Fibroblast of lung (primary cell): ENCODE data around the gene L3MBTL4. TPM values are rescaled to one million over a fixed set of nuclear protein-coding genes. Genes with fewer than 3 reads are reported as not detected.

ENCODE experiments used
- DNase-seq, 2 donors: peaks; one replicate each; pipeline versions ENCODE4 v3.0.0 to v3.0.0-alpha.2; 2010; ENCODE audit warnings: low read depth in 2 of 2
- H2AFZ ChIP-seq: 2 replicates; pipeline ENCODE4 v1.5.1; 2012; ENCODE audit warnings: low read length, control low read depth, inconsistent platforms
- H3K27ac ChIP-seq: 2 replicates; pipeline ENCODE4 v1.5.1; 2011; ENCODE audit warnings: low read length, control low read depth; ENCODE audit not compliant: insufficient read depth
- H3K27me3 ChIP-seq: 2 replicates; pipeline ENCODE4 v1.5.1; 2011; ENCODE audit warnings: mild to moderate bottlenecking, low read length; ENCODE audit not compliant: control insufficient read depth, insufficient read depth
- H3K36me3 ChIP-seq: 2 replicates; pipeline ENCODE4 v1.5.1; 2011; ENCODE audit warnings: low read length; ENCODE audit not compliant: control insufficient read depth, insufficient read depth
- H3K4me1 ChIP-seq: 2 replicates; pipeline ENCODE4 v1.5.1; 2011; ENCODE audit warnings: low read length; ENCODE audit not compliant: control insufficient read depth, insufficient read depth; ENCODE audit errors: extremely low read depth
- H3K4me2 ChIP-seq: 2 replicates; pipeline ENCODE4 v1.5.1; 2011; ENCODE audit warnings: low read length, control low read depth; ENCODE audit not compliant: insufficient read depth; ENCODE audit errors: extremely low read depth
- H3K4me3 ChIP-seq, 4 experiments: fragments of 200-600 bp in 1 of 4; sonication (generic) in 1 of 4; replicated peaks in 1 of 4; 2 replicates each; pipeline ENCODE4 v1.5.1; 2011 to 2016; ENCODE audit warnings: low read length in 4 of 4, low read depth in 3 of 4, mild to moderate bottlenecking in 3 of 4, control low read depth in 2 of 4, inconsistent platforms in 1 of 4, mixed read lengths in 1 of 4; ENCODE audit not compliant: insufficient read depth in 1 of 4; ENCODE audit errors: control extremely low read depth in 1 of 4
- H3K79me2 ChIP-seq: 2 replicates; pipeline ENCODE4 v1.5.1; 2012; ENCODE audit warnings: mild to moderate bottlenecking, low read length, inconsistent platforms; ENCODE audit not compliant: control insufficient read depth, insufficient read depth
- H3K9ac ChIP-seq: 2 replicates; pipeline ENCODE4 v1.5.1; 2011; ENCODE audit warnings: mild to moderate bottlenecking, low read length, control low read depth; ENCODE audit not compliant: insufficient read depth
- H3K9me3 ChIP-seq: 2 replicates; pipeline ENCODE4 v1.5.1; 2012; ENCODE audit warnings: low read depth, low read length; ENCODE audit not compliant: control insufficient read depth, insufficient read depth
- H4K20me1 ChIP-seq: 2 replicates; pipeline ENCODE4 v1.5.1; 2011; ENCODE audit warnings: low read length; ENCODE audit not compliant: control insufficient read depth, insufficient read depth; ENCODE audit errors: extremely low read depth
- CTCF ChIP-seq, 2 donors: IDR thresholded peaks in 1 of 2; conservative IDR thresholded peaks in 1 of 2; 1 replicate in 1 of 2; 2 replicates in 1 of 2; pipeline ENCODE4 v1.5.1; 2011 to 2012; ENCODE audit warnings: low read length in 2 of 2, control low read depth in 1 of 2, inconsistent platforms in 1 of 2, low read depth in 1 of 2, mild to moderate bottlenecking in 1 of 2
- EZH2 ChIP-seq: IDR thresholded peaks from 2 replicates; pipeline ENCODE4 v1.5.1; 2012; ENCODE audit warnings: low read length, control low read depth, mild to moderate bottlenecking; ENCODE audit errors: missing control alignments
- polyA plus RNA-seq, 2 donors: library from polyadenylated mRNA; depleted of rRNA in 1 of 2; stranded (reverse) in 1 of 2; unstranded in 1 of 2; fragments of >200 nt; gene quantifications; 2 replicates each; pipeline ENCODE4 v1.2.1, GENCODE V29; 2011 to 2012; ENCODE audit warnings: missing spikeins in 1 of 2
- total RNA-seq: library from RNA; depleted of rRNA; stranded (reverse); fragments of >200 nt; gene quantifications from 2 replicates; pipeline ENCODE4 v1.2.1, GENCODE V29; 2014

The L3MBTL4 gene
- total and polyA plus RNA-seq, 2 donors (not counting 1 experiment from before 2014, with no cell fraction given), result 0.06 to 0.33 TPM

DNA sequence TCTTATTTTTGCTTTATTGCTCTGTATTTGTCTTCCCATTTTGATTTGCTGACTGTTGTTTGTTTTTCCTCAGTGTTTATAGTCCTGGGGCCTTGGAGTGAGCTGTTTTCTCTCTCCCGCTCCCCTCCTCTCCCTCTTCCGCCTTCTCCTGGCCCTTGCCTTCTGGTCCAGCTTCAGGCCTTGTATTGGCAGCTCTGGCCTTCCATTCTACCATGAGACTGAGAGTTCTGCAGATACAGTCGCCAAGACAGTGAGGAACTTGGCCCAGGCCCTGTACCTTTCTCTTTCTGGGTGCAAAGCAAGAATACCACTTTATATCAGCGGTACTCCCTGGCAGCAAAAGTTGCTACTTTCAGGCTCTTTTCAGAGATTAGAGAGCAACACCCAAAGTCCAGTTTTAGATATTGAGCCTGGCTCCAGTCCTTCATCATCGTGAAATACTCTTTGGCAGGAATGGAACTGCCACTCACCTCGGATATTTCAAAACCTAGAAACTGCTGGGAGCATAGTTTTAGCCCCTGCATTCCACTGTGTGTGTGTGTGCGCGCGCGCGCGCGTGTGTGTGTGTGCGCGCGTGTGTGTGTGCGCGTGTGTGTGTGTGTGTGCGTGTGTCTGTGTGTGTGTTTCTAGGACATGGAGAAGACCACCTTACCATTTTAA, 17.1 kb upstream of the L3MBTL4 start:
- H3K27me3 ChIP-seq, result no peaks in the 10 kb centered on the region
- no peaks in the 10 kb centered on the region for H3K36me3 ChIP-seq
- no peaks in the 10 kb centered on the region for H3K79me2 ChIP-seq
- H3K27ac ChIP-seq, result no peak overlapping the region
- no peak overlapping the region for H3K4me2 ChIP-seq
- no peak overlapping the region for H2AFZ ChIP-seq
- H4K20me1 ChIP-seq, result no peaks in the 10 kb centered on the region
- no peaks in the 10 kb centered on the region for H3K9me3 ChIP-seq
- H3K9ac ChIP-seq, result no peak overlapping the region
- TF ChIP-seq CTCF (conservative IDR thresholded peaks at IDR 0.05 in 1 of 2, IDR thresholded peaks at IDR 0.05 in 1 of 2; ENCODE audit: low read depth in 1 of 2, low read length in 2 of 2) (no peak), EZH2 (no peak)
- H3K4me3 ChIP-seq, result no peak overlapping the region
- no peak for DNase-seq
- no peaks in the 10 kb centered on the region for H3K4me1 ChIP-seq

- no peaks in the 10 kb centered on the region for H4K20me1 ChIP-seq
- H3K36me3 ChIP-seq, result no peaks in the 10 kb centered on the region
- TF ChIP-seq EZH2 (no peak), CTCF (conservative IDR thresholded peaks at IDR 0.05 in 1 of 2, IDR thresholded peaks at IDR 0.05 in 1 of 2; ENCODE audit: low read depth in 1 of 2, low read length in 2 of 2) (no peak)
- H3K9me3 ChIP-seq, result no peaks in the 10 kb centered on the region
- H3K4me3 ChIP-seq, result no peak overlapping the region
- H2AFZ ChIP-seq, result no peak overlapping the region
- no peak overlapping the region for H3K4me2 ChIP-seq
- no peak overlapping the region for H3K27ac ChIP-seq
- DNase-seq, result no peak
- H3K79me2 ChIP-seq, result no peaks in the 10 kb centered on the region
- no peak overlapping the region for H3K9ac ChIP-seq
- no peaks in the 10 kb centered on the region for H3K4me1 ChIP-seq
- no peaks in the 10 kb centered on the region for H3K27me3 ChIP-seq
Measured at GRCh38 chr18:6428851-6429395, 14.2 kb upstream of the L3MBTL4 start.

GRCh38 chr18:6427286-6427685, 12.6 kb upstream of the L3MBTL4 start:
- H3K4me3 ChIP-seq, result no peak overlapping the region
- TF ChIP-seq EZH2 (no peak), CTCF (conservative IDR thresholded peaks at IDR 0.05 in 1 of 2, IDR thresholded peaks at IDR 0.05 in 1 of 2; ENCODE audit: low read depth in 1 of 2, low read length in 2 of 2) (no peak)
- no peaks in the 10 kb centered on the region for H3K36me3 ChIP-seq
- no peak overlapping the region for H3K9ac ChIP-seq
- no peaks in the 10 kb centered on the region for H3K79me2 ChIP-seq
- no peak for DNase-seq
- H3K4me2 ChIP-seq, result no peak overlapping the region
- H3K9me3 ChIP-seq, result no peaks in the 10 kb centered on the region
- H2AFZ ChIP-seq, result no peak overlapping the region
- no peaks in the 10 kb centered on the region for H4K20me1 ChIP-seq
- H3K27me3 ChIP-seq, result no peaks in the 10 kb centered on the region
- H3K4me1 ChIP-seq, result no peaks in the 10 kb centered on the region
- no peak overlapping the region for H3K27ac ChIP-seq
